Keratinocyte (primary cell): ENCODE results near the gene HLF. TPM values are rescaled to one million over a fixed set of nuclear protein-coding genes. Genes with fewer than 3 reads are reported as not detected.

Experiments used
- DNase-seq: peaks from one replicate; pipeline ENCODE4 v3.0.0-alpha.2; 2011; ENCODE audit warnings: low read depth, missing footprints, low spot score
- FAIRE-seq: peaks from 2 replicates; lab custom pipeline; 2011; peaks lifted over from hg19 to GRCh38; lab: Jason Lieb, UNC
- H2AFZ ChIP-seq: 2 replicates; pipeline ENCODE4 v1.6.0; 2012; ENCODE audit warnings: low read length, control low read depth, inconsistent platforms; ENCODE audit not compliant: control insufficient read depth
- H3K27ac ChIP-seq: 2 replicates; pipeline ENCODE4 v1.5.1; 2011; ENCODE audit warnings: low read length; ENCODE audit not compliant: control insufficient read depth, insufficient read depth
- H3K27me3 ChIP-seq: 3 replicates; pipeline ENCODE4 v1.6.0; 2011; ENCODE audit warnings: low read length; ENCODE audit not compliant: control insufficient read depth, insufficient read depth; ENCODE audit errors: extremely low read depth
- H3K36me3 ChIP-seq, 2 experiments: 2 replicates in 1 of 2; 3 replicates in 1 of 2; pipeline ENCODE4 v1.5.1; 2011; ENCODE audit warnings: low read length in 2 of 2, mild to moderate bottlenecking in 1 of 2; ENCODE audit not compliant: control insufficient read depth in 2 of 2, insufficient read depth in 2 of 2; ENCODE audit errors: extremely low read depth in 1 of 2
- H3K4me1 ChIP-seq: 3 replicates; pipeline ENCODE4 v1.5.1; 2011; ENCODE audit warnings: low read length; ENCODE audit not compliant: control insufficient read depth, insufficient read depth; ENCODE audit errors: extremely low read depth
- H3K4me2 ChIP-seq: 3 replicates; pipeline ENCODE4 v1.6.0; 2011; ENCODE audit warnings: low read depth, low read length; ENCODE audit not compliant: control insufficient read depth, insufficient read depth; ENCODE audit errors: extremely low read depth
- H3K4me3 ChIP-seq, 3 experiments: fragments of 200-600 bp in 1 of 3; sonication (generic) in 1 of 3; 2 replicates in 2 of 3; 3 replicates in 1 of 3; pipeline ENCODE4 v1.5.1; 2011 to 2016; ENCODE audit warnings: low read length in 3 of 3, mild to moderate bottlenecking in 3 of 3, control low read depth in 2 of 3, inconsistent platforms in 1 of 3, low read depth in 1 of 3, mixed read lengths in 1 of 3, mixed run types in 1 of 3, moderate library complexity in 1 of 3; ENCODE audit not compliant: control insufficient read depth in 2 of 3, insufficient read depth in 2 of 3; ENCODE audit errors: extremely low read depth in 1 of 3
- H3K79me2 ChIP-seq: 2 replicates; pipeline ENCODE4 v1.6.0; 2012; ENCODE audit warnings: low read length; ENCODE audit not compliant: control insufficient read depth, insufficient read depth
- H3K9ac ChIP-seq: 3 replicates; pipeline ENCODE4 v1.6.0; 2011; ENCODE audit warnings: low read length; ENCODE audit not compliant: control insufficient read depth, insufficient read depth; ENCODE audit errors: extremely low read depth
- H3K9me1 ChIP-seq: 3 replicates; pipeline ENCODE4 v1.6.0; 2011; ENCODE audit warnings: low read length; ENCODE audit not compliant: control insufficient read depth, insufficient read depth; ENCODE audit errors: extremely low read depth
- H3K9me3 ChIP-seq: 2 replicates; pipeline ENCODE4 v1.5.1; 2012; ENCODE audit warnings: low read depth, low read length; ENCODE audit not compliant: control insufficient read depth
- H4K20me1 ChIP-seq: 3 replicates; pipeline ENCODE4 v1.6.0; 2011; ENCODE audit warnings: low read length; ENCODE audit not compliant: control insufficient read depth, insufficient read depth; ENCODE audit errors: extremely low read depth
- CTCF ChIP-seq, 3 experiments: IDR thresholded peaks in 1 of 3; conservative IDR thresholded peaks in 1 of 3; optimal IDR thresholded peaks in 1 of 3; 2 replicates in 2 of 3; 3 replicates in 1 of 3; pipeline versions ENCODE3 to v1.5.1; 2011; ENCODE audit warnings: low read length in 3 of 3, mild to moderate bottlenecking in 3 of 3, moderate library complexity in 2 of 3, control low read depth in 1 of 3, inconsistent platforms in 1 of 3; ENCODE audit not compliant: insufficient read depth in 2 of 3; ENCODE audit errors: extremely low read depth in 1 of 3
- EZH2 ChIP-seq: IDR thresholded peaks from one replicate; pipeline ENCODE4 v1.6.1; 2012; ENCODE audit warnings: inconsistent platforms, mild to moderate bottlenecking, low read length, moderate library complexity
- dilution Hi-C: fragments of 300-500 bp; cut with MboI; formaldehyde crosslinking; loops from one replicate; pipeline ENCODE4 v1.7.0; 2020; ENCODE audit warnings: low sequenced_read_pairs; ENCODE audit not compliant: extremely low pct_ligation_motif_present
- polyA plus RNA-seq, 5 experiments: library from polyadenylated mRNA; depleted of rRNA in 3 of 5; stranded (reverse) in 3 of 5; stranded (forward) in 1 of 5; unstranded in 1 of 5; fragments of >200 nt; gene quantifications; 1 replicate in 1 of 5; 2 replicates in 3 of 5; 3 replicates in 1 of 5; pipeline versions ENCODE4 v1.2.1 to v1.2.3, GENCODE V29; 2011 to 2012; ENCODE audit warnings: missing spikeins in 2 of 5, low read depth in 1 of 5, low replicate concordance in 1 of 5

The HLF gene
- polyA plus RNA-seq, 1 donor (not counting 4 experiments of a cell fraction or from before 2014, with no cell fraction given), result 0.21 TPM

DNA sequence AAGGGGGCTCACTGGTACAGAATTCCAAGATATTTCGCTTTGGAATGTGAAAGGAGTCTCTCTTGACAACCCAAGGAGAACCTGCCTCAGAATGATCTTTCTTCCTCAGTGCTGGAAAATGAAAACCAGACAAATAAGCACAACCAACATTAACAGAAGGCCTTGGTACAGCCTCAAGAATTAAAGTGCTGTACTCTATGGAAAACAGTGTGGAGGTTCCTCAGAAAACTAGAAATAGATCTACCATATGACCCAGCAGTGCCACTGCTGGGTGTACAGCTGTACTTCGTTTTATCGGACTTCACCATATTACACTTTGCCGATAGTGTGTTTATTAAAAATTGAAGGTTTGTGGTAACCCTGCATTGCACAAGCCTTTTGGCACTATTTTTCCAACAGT, 25.2 kb downstream of the HLF start:
- dilution Hi-C loops, result no loop called here
- no peak for FAIRE-seq

DNA sequence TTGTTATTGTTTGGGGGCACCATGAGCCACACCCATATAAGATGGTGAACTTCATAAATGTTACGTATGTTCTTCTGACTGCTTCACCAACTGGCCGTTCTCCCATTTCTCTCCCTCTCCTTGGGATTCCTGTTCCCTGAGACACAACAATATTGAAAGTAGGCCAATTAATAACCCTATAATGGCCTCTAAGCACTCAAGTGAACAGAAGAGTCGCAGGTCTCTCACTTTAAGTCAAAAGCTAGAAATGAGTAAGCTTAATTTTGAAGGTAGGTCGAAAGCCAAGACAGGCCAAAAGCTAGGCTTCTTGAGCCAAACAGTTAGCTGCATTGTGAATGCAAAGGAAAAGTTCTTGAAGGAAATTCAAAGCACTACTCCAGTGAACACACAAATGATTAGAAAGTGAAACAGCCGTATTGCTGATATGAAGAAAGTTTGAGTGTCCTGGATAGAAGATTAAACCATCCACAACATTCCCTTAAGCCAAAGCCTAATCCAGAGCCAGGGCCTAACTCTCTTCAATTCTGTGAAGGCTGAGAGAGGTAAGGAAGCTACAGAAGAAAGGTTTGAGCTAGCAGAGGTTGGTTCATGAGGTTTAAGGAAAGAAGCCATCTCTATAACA, 25.8 kb downstream of the HLF start:
- no peaks in the 10 kb centered on the region for H3K79me2 ChIP-seq
- H4K20me1 ChIP-seq, result no peaks in the 10 kb centered on the region
- H3K27ac ChIP-seq, result no peak overlapping the region
- DNase-seq, result no peak
- H3K9ac ChIP-seq, result no peak overlapping the region
- no peaks in the 10 kb centered on the region for H3K9me1 ChIP-seq
- FAIRE-seq, result no peak
- no peaks in the 10 kb centered on the region for H3K27me3 ChIP-seq
- peaks cover under 1% of the 10 kb centered on the region for H3K4me1 ChIP-seq
- H3K4me3 ChIP-seq, result no peak overlapping the region
- no peak overlapping the region for H3K4me2 ChIP-seq
- no peaks in the 10 kb centered on the region for H3K9me3 ChIP-seq
- dilution Hi-C loops, result no loop called here
- H2AFZ ChIP-seq, result no peak overlapping the region
- no peaks in the 10 kb centered on the region for H3K36me3 ChIP-seq
- TF ChIP-seq CTCF (optimal IDR thresholded peaks at IDR 0.05 in 1 of 3, IDR thresholded peaks at IDR 0.05 in 1 of 3, conservative IDR thresholded peaks at IDR 0.05 in 1 of 3; ENCODE audit: extremely low read depth in 1 of 3, insufficient read depth in 2 of 3, low read length in 3 of 3), result no peak
- TF ChIP-seq EZH2, result no peak

More for the DNA sequence above, 25.2 kb downstream of the HLF start:
- H4K20me1 ChIP-seq, result no peaks in the 10 kb centered on the region
- no peak for DNase-seq
- TF ChIP-seq CTCF (optimal IDR thresholded peaks at IDR 0.05 in 1 of 3, IDR thresholded peaks at IDR 0.05 in 1 of 3, conservative IDR thresholded peaks at IDR 0.05 in 1 of 3; ENCODE audit: extremely low read depth in 1 of 3, insufficient read depth in 2 of 3, low read length in 3 of 3), result no peak
- TF ChIP-seq EZH2, result no peak
- H3K9me3 ChIP-seq, result no peaks in the 10 kb centered on the region
- no peaks in the 10 kb centered on the region for H3K36me3 ChIP-seq
- H3K4me3 ChIP-seq, result no peak overlapping the region
- no peaks in the 10 kb centered on the region for H3K27me3 ChIP-seq
- H3K9me1 ChIP-seq, result no peaks in the 10 kb centered on the region
- H3K9ac ChIP-seq, result no peak overlapping the region
- no peak overlapping the region for H3K27ac ChIP-seq
- H2AFZ ChIP-seq, result no peak overlapping the region
- peaks cover 6% of the 10 kb centered on the region for H3K4me1 ChIP-seq
- H3K4me2 ChIP-seq, result no peak overlapping the region
- H3K79me2 ChIP-seq, result no peaks in the 10 kb centered on the region
